C4-2B (cell line): ENCODE data around the gene KCTD2.

ENCODE experiments used
- H3K27ac ChIP-seq: fragments of 450-650 bp; 2 replicates; pipeline ENCODE4 v1.5.1; 2017
- CTCF ChIP-seq: fragments of 450-650 bp; conservative IDR thresholded peaks from 2 replicates; pipeline ENCODE4 v1.5.1; 2017; ENCODE audit warnings: mild to moderate bottlenecking
- ZFX ChIP-seq: fragments of 450-650 bp; IDR thresholded peaks from 2 replicates; pipeline ENCODE4 v1.6.1; 2017

The KCTD2 gene

GRCh38 chr17:75047398-75048098 lies 523 bp downstream of the KCTD2 start:
- peak overlapping the region; percentile 93 for H3K27ac ChIP-seq
- TF ChIP-seq CTCF, result no peak
- TF ChIP-seq ZFX, result no peak

- TF ChIP-seq ZFX (no peak), CTCF (no peak)
- H3K27ac ChIP-seq, result no peak overlapping the region; the same call in 1 of the 2 replicates
Measured at GRCh38 chr17:75048249-75048878, 1.3 kb downstream of the KCTD2 start.

GRCh38 chr17:75049057-75049456 lies 2.0 kb downstream of the KCTD2 start:
- TF ChIP-seq ZFX, result no peak
- TF ChIP-seq CTCF, result no peak
- H3K27ac ChIP-seq, result no peak overlapping the region

GRCh38 chr17:75049706-75050105 lies 2.7 kb downstream of the KCTD2 start:
- no peak for TF ChIP-seq CTCF
- TF ChIP-seq ZFX, result no peak
- no peak overlapping the region for H3K27ac ChIP-seq

- TF ChIP-seq CTCF, result no peak
- TF ChIP-seq ZFX, result no peak
- H3K27ac ChIP-seq, result no peak overlapping the region
Measured at GRCh38 chr17:75051941-75052340, 4.9 kb downstream of the KCTD2 start.

- H3K27ac ChIP-seq, result no peak overlapping the region
- TF ChIP-seq CTCF (no peak; the same call in 1 of the 2 replicates), ZFX (no peak)
Measured at GRCh38 chr17:75059369-75060345, 12.6 kb downstream of the KCTD2 start.
